ENCODE data around the gene NTN4. TPM values are rescaled to one million over a fixed set of nuclear protein-coding genes. Genes with fewer than 3 reads are reported as not detected.
A peak's percentile ranks its signal among the peaks of the same experiment; 100 is the strongest.
"Not testable (repeated sequence)": the region's sequence is repeated elsewhere in the genome, so short reads cannot be mapped to it uniquely, and the experiment has no call there.

The NTN4 gene
- total RNA-seq, 1 experiment from 2014 or later, result 0.17 TPM

GRCh38 chr12:95755261-95755865, 35.2 kb downstream of the NTN4 start:
- no peak overlapping the region for H2AK5ac ChIP-seq (ENCODE audit: insufficient read length, low read length)
- H3K9ac ChIP-seq (ENCODE audit: extremely low read depth, insufficient read length, low read length), result no peak overlapping the region
- H2BK5ac ChIP-seq (ENCODE audit: insufficient read length, low read length), result no peak overlapping the region
- H3K4me2 ChIP-seq (ENCODE audit: insufficient read depth, insufficient read length, low read length), result no peak overlapping the region
- no peaks in the 10 kb centered on the region for H3K27me3 ChIP-seq (ENCODE audit: insufficient read depth, low read length)
- H3K14ac ChIP-seq (ENCODE audit: insufficient read depth, low read length), result no peak overlapping the region
- H2BK12ac ChIP-seq (ENCODE audit: insufficient read length, low read depth, low read length), result no peak overlapping the region
- no peak overlapping the region for H3K56ac ChIP-seq (ENCODE audit: insufficient read length, low read depth, low read length)
- H3K27me3 Mint-ChIP-seq (ENCODE audit: low read depth), result no peaks in the 10 kb centered on the region
- H3K79me1 ChIP-seq (ENCODE audit: insufficient read depth, low read depth, low read length, poor library complexity, severe bottlenecking), result no peaks in the 10 kb centered on the region
- no peak overlapping the region for H2BK120ac ChIP-seq (ENCODE audit: low read depth, low read length, poor library complexity, severe bottlenecking)
- no peak overlapping the region for H2BK20ac ChIP-seq (ENCODE audit: low read depth, low read length, poor library complexity, severe bottlenecking)
- TF ChIP-seq CTCF (conservative IDR thresholded peaks at IDR 0.05), result no peak
- H4K5ac ChIP-seq (ENCODE audit: insufficient read length, low read depth, low read length), result no peak overlapping the region
- no peak overlapping the region for H2AFZ ChIP-seq (ENCODE audit: low read length)
- H3K27ac ChIP-seq (ENCODE audit: insufficient read length, low read depth, low read length), result no peak overlapping the region
- H3K36me3 Mint-ChIP-seq (ENCODE audit: insufficient read depth in 1 of 3, low read depth in 3 of 3), result no peaks in the 10 kb centered on the region
- H3K9me3 ChIP-seq (ENCODE audit: control insufficient read depth, low read depth, low read length), result no peaks in the 10 kb centered on the region
- peaks cover 6% of the 10 kb centered on the region for H3K4me1 ChIP-seq (ENCODE audit: insufficient read depth, low read length)
- H4K8ac ChIP-seq (replicated peaks; ENCODE audit: insufficient read length, low read depth, low read length), result no peak overlapping the region
- H3K27ac Mint-ChIP-seq, result no peak overlapping the region
- H3K9me3 Mint-ChIP-seq, result peaks cover 0 to 3% of the 10 kb centered on the region in 2 experiments; a peak in 1 of 5 replicates
- H4K91ac ChIP-seq (ENCODE audit: insufficient read length, low read depth, low read length), result no peak overlapping the region
- no peak overlapping the region for H3K23ac ChIP-seq (ENCODE audit: insufficient read length, low read depth, low read length)
- H3T11ph ChIP-seq (ENCODE audit: low read length), result no peak overlapping the region
- no peak overlapping the region for H2BK15ac ChIP-seq (ENCODE audit: low read depth, low read length)
- WGBS (ENCODE audit: extremely low coverage, insufficient read length, low lambda C conversion rate), result no CpG with 5 or more reads among the region's 6 CpGs
- DNase-seq, result no peak
- H4K20me1 ChIP-seq (ENCODE audit: control insufficient read depth, insufficient read depth, insufficient read length), result no peaks in the 10 kb centered on the region
- H3K23me2 ChIP-seq (ENCODE audit: insufficient read length, low read depth, low read length, poor library complexity, severe bottlenecking), result no peaks in the 10 kb centered on the region
- no peak overlapping the region for H3K4ac ChIP-seq (ENCODE audit: low read depth, low read length)
- peaks cover 26 to 34% of the 10 kb centered on the region in 2 experiments for H3K4me1 Mint-ChIP-seq
- H3K4me3 Mint-ChIP-seq, result no peak overlapping the region
- no peaks in the 10 kb centered on the region for H3K79me2 ChIP-seq (ENCODE audit: insufficient read depth, low read length)
- H3K18ac ChIP-seq (ENCODE audit: insufficient read length, low read depth, low read length), result no peak overlapping the region

- Mint-ChIP-seq H3K27ac (peak overlapping the region in 1 of 3 experiments; percentile 10; a peak in 1 of 7 replicates), H3K9me3 (peaks cover 4 to 13% of the 10 kb centered on the region in 2 experiments; a peak in 4 of 5 replicates), H3K36me3 (ENCODE audit: insufficient read depth in 1 of 3, low read depth in 3 of 3) (peaks cover 0 to 24% (median 12%) of the 10 kb centered on the region in 3 experiments; a peak in 4 of 7 replicates)
- H3K27me3 ChIP-seq (ENCODE audit: insufficient read depth, low read length); H3T11ph ChIP-seq (ENCODE audit: low read length); H2BK5ac ChIP-seq (ENCODE audit: insufficient read length, low read length); H2AFZ ChIP-seq (ENCODE audit: low read length); H3K23me2 ChIP-seq (ENCODE audit: insufficient read length, low read depth, low read length, poor library complexity, severe bottlenecking); H3K27me3 Mint-ChIP-seq (ENCODE audit: low read depth); H3K4ac ChIP-seq (ENCODE audit: low read depth, low read length); H3K4me1 ChIP-seq (ENCODE audit: insufficient read depth, low read length); DNase-seq; H3K9me3 ChIP-seq (ENCODE audit: control insufficient read depth, low read depth, low read length); H3K14ac ChIP-seq (ENCODE audit: insufficient read depth, low read length); H2BK20ac ChIP-seq (ENCODE audit: low read depth, low read length, poor library complexity, severe bottlenecking); H3K4me3 Mint-ChIP-seq; H3K79me1 ChIP-seq (ENCODE audit: insufficient read depth, low read depth, low read length, poor library complexity, severe bottlenecking); H3K23ac ChIP-seq (ENCODE audit: insufficient read length, low read depth, low read length); H2BK12ac ChIP-seq (ENCODE audit: insufficient read length, low read depth, low read length); H4K5ac ChIP-seq (ENCODE audit: insufficient read length, low read depth, low read length); H4K8ac ChIP-seq (replicated peaks; ENCODE audit: insufficient read length, low read depth, low read length); H2BK120ac ChIP-seq (ENCODE audit: low read depth, low read length, poor library complexity, severe bottlenecking); H3K56ac ChIP-seq (ENCODE audit: insufficient read length, low read depth, low read length); H4K20me1 ChIP-seq (ENCODE audit: control insufficient read depth, insufficient read depth, insufficient read length); H4K91ac ChIP-seq (ENCODE audit: insufficient read length, low read depth, low read length); H3K4me1 Mint-ChIP-seq; H2BK15ac ChIP-seq (ENCODE audit: low read depth, low read length); H3K18ac ChIP-seq (ENCODE audit: insufficient read length, low read depth, low read length); H3K9ac ChIP-seq (ENCODE audit: extremely low read depth, insufficient read length, low read length); H3K27ac ChIP-seq (ENCODE audit: insufficient read length, low read depth, low read length); H3K4me2 ChIP-seq (ENCODE audit: insufficient read depth, insufficient read length, low read length); H3K79me2 ChIP-seq (ENCODE audit: insufficient read depth, low read length); H2AK5ac ChIP-seq (ENCODE audit: insufficient read length, low read length): not testable (repeated sequence)
- WGBS (ENCODE audit: extremely low coverage, insufficient read length, low lambda C conversion rate), result no CpG with 5 or more reads among the region's 8 CpGs
Observed at GRCh38 chr12:95746062-95746461, 44.5 kb downstream of the NTN4 start.
